Astrocyte (in vitro differentiated cells and primary cell): ENCODE measurements around the gene ZNF878. TPM values are rescaled to one million over a fixed set of nuclear protein-coding genes. Genes with fewer than 3 reads are reported as not detected.

Experiments
- DNase-seq: peaks from one replicate; pipeline ENCODE4 v3.0.0-alpha.2; 2010; ENCODE audit warnings: low read depth
- FAIRE-seq: peaks from 2 replicates; lab custom pipeline; 2011; peaks lifted over from hg19 to GRCh38; lab: Jason Lieb, UNC
- H2AFZ ChIP-seq: 2 replicates; pipeline ENCODE4 v1.6.0; 2012; ENCODE audit warnings: low read depth, low read length, inconsistent platforms
- H3K27ac ChIP-seq: 2 replicates; pipeline ENCODE4 v1.5.1; 2011; ENCODE audit warnings: low read depth, low read length, inconsistent platforms
- H3K27me3 ChIP-seq: 2 replicates; pipeline ENCODE4 v1.6.0; 2011; ENCODE audit warnings: low read length, inconsistent platforms; ENCODE audit not compliant: insufficient read depth
- H3K36me3 ChIP-seq: 2 replicates; pipeline ENCODE4 v1.5.1; 2011; ENCODE audit warnings: low read length, inconsistent platforms; ENCODE audit not compliant: insufficient read depth
- H3K4me1 ChIP-seq: 2 replicates; pipeline ENCODE4 v1.5.1; 2011; ENCODE audit warnings: low read length, inconsistent platforms; ENCODE audit not compliant: insufficient read depth
- H3K4me2 ChIP-seq: 2 replicates; pipeline ENCODE4 v1.6.0; 2012; ENCODE audit warnings: low read length, inconsistent platforms
- H3K4me3 ChIP-seq: 2 replicates; pipeline ENCODE4 v1.5.1; 2011; ENCODE audit warnings: low read depth, mild to moderate bottlenecking, low read length, inconsistent platforms; ENCODE audit not compliant: insufficient read depth
- H3K79me2 ChIP-seq: 2 replicates; pipeline ENCODE4 v1.6.0; 2012; ENCODE audit warnings: mild to moderate bottlenecking, low read length, inconsistent platforms; ENCODE audit not compliant: insufficient read depth
- H3K9ac ChIP-seq: 2 replicates; pipeline ENCODE4 v1.6.0; 2012; ENCODE audit warnings: mild to moderate bottlenecking, low read length, inconsistent platforms
- H3K9me3 ChIP-seq: 2 replicates; pipeline ENCODE4 v1.5.1; 2012; ENCODE audit warnings: low read depth, mild to moderate bottlenecking, low read length, inconsistent platforms; ENCODE audit not compliant: insufficient read depth
- H4K20me1 ChIP-seq: 2 replicates; pipeline ENCODE4 v1.6.0; 2012; ENCODE audit warnings: low read length, inconsistent platforms; ENCODE audit not compliant: insufficient read depth
- H3K27ac Mint-ChIP-seq: one replicate; pipeline ENCODE4 v1.8.0; 2021; ENCODE audit warnings: mild to moderate bottlenecking, mixed read lengths; ENCODE audit not compliant: unreplicated experiment
- H3K27me3 Mint-ChIP-seq: one replicate; pipeline ENCODE4 v1.8.0; 2021; ENCODE audit warnings: low read depth, mixed read lengths; ENCODE audit not compliant: unreplicated experiment
- H3K36me3 Mint-ChIP-seq: one replicate; pipeline ENCODE4 v1.8.0; 2021; ENCODE audit warnings: low read depth, mixed read lengths; ENCODE audit not compliant: unreplicated experiment
- H3K4me1 Mint-ChIP-seq: one replicate; pipeline ENCODE4 v1.8.0; 2021; ENCODE audit warnings: low read depth, mixed read lengths; ENCODE audit not compliant: unreplicated experiment
- H3K4me3 Mint-ChIP-seq: one replicate; pipeline ENCODE4 v1.8.0; 2021; ENCODE audit warnings: mild to moderate bottlenecking, moderate library complexity, mixed read lengths; ENCODE audit not compliant: unreplicated experiment
- H3K9me3 Mint-ChIP-seq: one replicate; pipeline ENCODE4 v1.8.0; 2021; ENCODE audit warnings: mild to moderate bottlenecking, mixed read lengths; ENCODE audit not compliant: unreplicated experiment
- EZH2 ChIP-seq: IDR thresholded peaks from 2 replicates; pipeline ENCODE4 v1.6.1; 2012; ENCODE audit warnings: mild to moderate bottlenecking, low read length, inconsistent platforms; ENCODE audit not compliant: insufficient read depth
- total RNA-seq: library from RNA; stranded (reverse); gene quantifications from 2 replicates; pipeline ENCODE4 v1.2.1, GENCODE V29; 2021
- TF ChIP-seq, protein P1 (sequence below): IDR thresholded peaks from 2 replicates; pipeline ENCODE4 v1.5.1; 2011; ENCODE audit warnings: low read depth, mild to moderate bottlenecking, inconsistent platforms, low read length, moderate library complexity; ENCODE audit not compliant: insufficient read depth

ZNF878 gene
- total RNA-seq, 1 donor from 2014 or later, result not detected

GRCh38 chr19:12095111-12095790 is 42.5 kb upstream of the ZNF878 start:
- Histone ChIP-seq H3K9me3 (peaks cover 3% of the 10 kb centered on the region), H3K4me2 (no peak overlapping the region), H3K27me3 (no peaks in the 10 kb centered on the region), H4K20me1 (no peaks in the 10 kb centered on the region), H3K9ac (no peak overlapping the region), H3K36me3 (no peaks in the 10 kb centered on the region), H2AFZ (no peak overlapping the region), H3K27ac (no peak overlapping the region), H3K4me3 (no peak overlapping the region), H3K4me1 (no peaks in the 10 kb centered on the region), H3K79me2 (peaks cover 4% of the 10 kb centered on the region)
- Mint-ChIP-seq H3K4me1 (no peaks in the 10 kb centered on the region), H3K4me3 (no peak overlapping the region), H3K9me3 (peaks cover 12% of the 10 kb centered on the region), H3K36me3 (no peaks in the 10 kb centered on the region), H3K27me3 (no peaks in the 10 kb centered on the region), H3K27ac (no peak overlapping the region)
- FAIRE-seq (no peak), DNase-seq (no peak)
- TF ChIP-seq, protein P1, sequence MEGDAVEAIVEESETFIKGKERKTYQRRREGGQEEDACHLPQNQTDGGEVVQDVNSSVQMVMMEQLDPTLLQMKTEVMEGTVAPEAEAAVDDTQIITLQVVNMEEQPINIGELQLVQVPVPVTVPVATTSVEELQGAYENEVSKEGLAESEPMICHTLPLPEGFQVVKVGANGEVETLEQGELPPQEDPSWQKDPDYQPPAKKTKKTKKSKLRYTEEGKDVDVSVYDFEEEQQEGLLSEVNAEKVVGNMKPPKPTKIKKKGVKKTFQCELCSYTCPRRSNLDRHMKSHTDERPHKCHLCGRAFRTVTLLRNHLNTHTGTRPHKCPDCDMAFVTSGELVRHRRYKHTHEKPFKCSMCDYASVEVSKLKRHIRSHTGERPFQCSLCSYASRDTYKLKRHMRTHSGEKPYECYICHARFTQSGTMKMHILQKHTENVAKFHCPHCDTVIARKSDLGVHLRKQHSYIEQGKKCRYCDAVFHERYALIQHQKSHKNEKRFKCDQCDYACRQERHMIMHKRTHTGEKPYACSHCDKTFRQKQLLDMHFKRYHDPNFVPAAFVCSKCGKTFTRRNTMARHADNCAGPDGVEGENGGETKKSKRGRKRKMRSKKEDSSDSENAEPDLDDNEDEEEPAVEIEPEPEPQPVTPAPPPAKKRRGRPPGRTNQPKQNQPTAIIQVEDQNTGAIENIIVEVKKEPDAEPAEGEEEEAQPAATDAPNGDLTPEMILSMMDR, result no peak
- TF ChIP-seq EZH2, result no peak

- Histone ChIP-seq H2AFZ (no peak overlapping the region), H3K4me2 (no peak overlapping the region), H3K27ac (no peak overlapping the region), H3K36me3 (no peaks in the 10 kb centered on the region), H3K27me3 (no peaks in the 10 kb centered on the region), H3K9me3 (peaks cover 3% of the 10 kb centered on the region), H3K4me3 (no peak overlapping the region), H3K4me1 (no peaks in the 10 kb centered on the region), H3K9ac (no peak overlapping the region), H4K20me1 (no peaks in the 10 kb centered on the region), H3K79me2 (peaks cover 4% of the 10 kb centered on the region)
- Mint-ChIP-seq H3K4me1 (no peaks in the 10 kb centered on the region), H3K4me3 (no peak overlapping the region), H3K9me3 (peaks cover 10% of the 10 kb centered on the region), H3K27me3 (no peaks in the 10 kb centered on the region), H3K36me3 (no peaks in the 10 kb centered on the region), H3K27ac (no peak overlapping the region)
- FAIRE-seq, result no peak
- TF ChIP-seq, protein P1, result no peak
- no peak for TF ChIP-seq EZH2
- no peak for DNase-seq
Measured at GRCh38 chr19:12093777-12094176, 41.0 kb upstream of the ZNF878 start.

DNA sequence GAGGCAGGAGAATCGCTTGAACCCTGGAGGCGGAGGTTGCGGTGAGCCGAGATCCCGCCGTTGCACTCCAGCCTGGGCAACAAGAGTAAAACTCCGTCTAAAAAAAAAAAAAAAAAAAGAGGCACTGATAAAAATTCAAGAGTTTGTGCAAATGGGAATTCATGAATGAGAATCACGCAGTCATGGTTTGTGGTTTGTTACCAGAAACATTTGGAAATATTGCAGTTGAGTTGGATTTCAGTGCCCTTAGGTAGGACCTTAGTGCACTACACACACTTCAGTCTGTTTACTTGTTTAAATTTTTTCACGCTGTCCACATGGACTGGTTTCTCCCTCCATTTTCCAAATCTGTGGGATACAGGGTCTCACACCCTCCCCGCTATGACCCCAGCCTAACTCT is 40.2 kb upstream of the ZNF878 start:
- H3K4me1 ChIP-seq, result no peaks in the 10 kb centered on the region
- no peak overlapping the region for H3K27ac Mint-ChIP-seq
- H3K36me3 Mint-ChIP-seq, result no peaks in the 10 kb centered on the region
- peaks cover under 1% of the 10 kb centered on the region for H3K9me3 ChIP-seq
- H3K4me3 Mint-ChIP-seq, result no peak overlapping the region
- H3K27me3 Mint-ChIP-seq, result no peaks in the 10 kb centered on the region
- DNase-seq (no peak), FAIRE-seq (no peak)
- H3K79me2 ChIP-seq, result peaks cover 4% of the 10 kb centered on the region
- no peak for TF ChIP-seq EZH2
- TF ChIP-seq, protein P1, result no peak
- no peaks in the 10 kb centered on the region for H3K4me1 Mint-ChIP-seq
- peak overlapping the region; percentile 96 for H2AFZ ChIP-seq
- H3K27ac ChIP-seq, result no peak overlapping the region
- H3K36me3 ChIP-seq, result no peaks in the 10 kb centered on the region
- peak overlapping the region; percentile 83 for H3K9ac ChIP-seq
- no peaks in the 10 kb centered on the region for H4K20me1 ChIP-seq
- H3K4me3 ChIP-seq, result peak overlapping the region; percentile 80
- H3K9me3 Mint-ChIP-seq, result peaks cover 13% of the 10 kb centered on the region
- H3K4me2 ChIP-seq, result peak overlapping the region; percentile 92
- H3K27me3 ChIP-seq, result no peaks in the 10 kb centered on the region
